ENCODE data around the gene TOB2. TPM values are rescaled to one million over a fixed set of nuclear protein-coding genes. Genes with fewer than 3 reads are reported as not detected.

Gene TOB2
- total and polyA plus RNA-seq, 7 donors, result 9.5 to 111 (median 26.1) TPM

GRCh38 chr22:41418717-41419116, 27.9 kb downstream of the TOB2 start:
- peaks cover 0 to 12% of the 10 kb centered on the region in 2 donors for H3K36me3 ChIP-seq (ENCODE audit: insufficient read depth in 1 of 2, low read depth in 1 of 2)
- intact Hi-C loops (cut with DNase I), result no loop called here
- no peak for TF ChIP-seq CTCF (IDR thresholded peaks at IDR 0.05)
- H3K4me3 ChIP-seq, result no peak overlapping the region
- peaks cover 37% of the 10 kb centered on the region for H3K4me1 ChIP-seq
- ATAC-seq, result no peak
- H3K27ac ChIP-seq, result peak overlapping the region; percentile 97
- H3K9me3 ChIP-seq, result no peaks in the 10 kb centered on the region
- H3K27me3 ChIP-seq (ENCODE audit: insufficient read depth in 3 of 3, low read length in 2 of 3), result no peaks in the 10 kb centered on the region
- no peak for DNase-seq
- 67 to 87% (median 69%) methylated on average over 9 of the region's 9 CpGs for WGBS, 3 donors

- H3K4me1 ChIP-seq, result peaks cover 41% of the 10 kb centered on the region
Observed at GRCh38 chr22:41417622-41418390, 28.8 kb downstream of the TOB2 start.

GRCh38 chr22:41415554-41415953, 31.0 kb downstream of the TOB2 start:
- 49 to 75% (median 51%) methylated on average over 4 of the region's 4 CpGs for WGBS, 3 donors
- Histone ChIP-seq H3K27ac (peak overlapping the region; percentile 97), H3K27me3 (ENCODE audit: insufficient read depth in 3 of 3, low read length in 2 of 3) (no peaks in the 10 kb centered on the region), H3K9me3 (no peaks in the 10 kb centered on the region), H3K4me1 (peaks cover 60% of the 10 kb centered on the region), H3K4me3 (peak overlapping the region; percentile 80), H3K36me3 (ENCODE audit: insufficient read depth in 1 of 2, low read depth in 1 of 2) (no peaks in the 10 kb centered on the region)
- intact Hi-C loops (cut with DNase I), result no loop called here
- no peak for TF ChIP-seq CTCF (IDR thresholded peaks at IDR 0.05)
- no peak for ATAC-seq
- DNase-seq, result no peak

More at GRCh38 chr22:41417622-41418390, 28.8 kb downstream of the TOB2 start:
- 20 to 27% (median 23%) methylated on average over 13 of the region's 13 CpGs for WGBS, 3 donors
- DNase-seq (peak; percentile 94 to 99), ATAC-seq (peak; percentile 77 to 83 (median 79))
- peaks cover 0 to 3% of the 10 kb centered on the region in 2 donors for H3K36me3 ChIP-seq (ENCODE audit: insufficient read depth in 1 of 2, low read depth in 1 of 2)
- peak overlapping the region; percentile 97 for H3K27ac ChIP-seq
- H3K27me3 ChIP-seq (ENCODE audit: insufficient read depth in 3 of 3, low read length in 2 of 3), result no peaks in the 10 kb centered on the region
- H3K4me3 ChIP-seq, result no peak overlapping the region
- TF ChIP-seq CTCF (IDR thresholded peaks at IDR 0.05), result no peak
- H3K9me3 ChIP-seq, result no peaks in the 10 kb centered on the region
- intact Hi-C loops (cut with DNase I), result no loop called here

- intact Hi-C loops (cut with DNase I), result no loop called here
- no peaks in the 10 kb centered on the region for H3K36me3 ChIP-seq (ENCODE audit: insufficient read depth in 1 of 2, low read depth in 1 of 2)
- no peak overlapping the region for H3K4me3 ChIP-seq
- no peaks in the 10 kb centered on the region for H3K9me3 ChIP-seq
- peak overlapping the region; percentile 97 for H3K27ac ChIP-seq
- ATAC-seq (peak; percentile 29 to 61 (median 47)), DNase-seq (peak; percentile 51 to 83)
- H3K27me3 ChIP-seq (ENCODE audit: insufficient read depth in 3 of 3, low read length in 2 of 3), result no peaks in the 10 kb centered on the region
- peaks cover 49% of the 10 kb centered on the region for H3K4me1 ChIP-seq
- WGBS, 3 donors, result 27 to 60% (median 31%) methylated on average over 11 of the region's 11 CpGs
- TF ChIP-seq CTCF (IDR thresholded peaks at IDR 0.05), result no peak
Observed at GRCh38 chr22:41411021-41411851, 35.4 kb downstream of the TOB2 start.

Data from psoas muscle (tissue), 8 donors.